HUES64 (cell line): Measurements from ENCODE around the gene PSMB11. TPM values are rescaled to one million over a fixed set of nuclear protein-coding genes. Genes with fewer than 3 reads are reported as not detected.

Experiments
- H3K27ac ChIP-seq: 2 replicates; pipeline ENCODE4 v1.7.0; 2013; ENCODE audit warnings: low read depth, low read length, inconsistent platforms
- H3K27me3 ChIP-seq: 2 replicates; pipeline ENCODE4 v1.6.1; 2013; ENCODE audit warnings: mild to moderate bottlenecking, low read length; ENCODE audit not compliant: insufficient read depth
- H3K36me3 ChIP-seq: 2 replicates; pipeline ENCODE4 v1.6.1; 2013; ENCODE audit warnings: mild to moderate bottlenecking, low read length; ENCODE audit not compliant: insufficient read depth
- H3K4me1 ChIP-seq: 2 replicates; pipeline ENCODE4 v1.6.1; 2013; ENCODE audit warnings: mild to moderate bottlenecking, low read length, moderate library complexity; ENCODE audit not compliant: insufficient read depth
- H3K4me3 ChIP-seq: 2 replicates; pipeline ENCODE4 v1.5.1; 2013; ENCODE audit warnings: mild to moderate bottlenecking, low read length, moderate library complexity
- H3K9ac ChIP-seq: 2 replicates; pipeline ENCODE4 v1.6.1; 2013; ENCODE audit warnings: mild to moderate bottlenecking, low read depth, low read length
- H3K9me3 ChIP-seq: 2 replicates; pipeline ENCODE4 v1.6.1; 2013; ENCODE audit warnings: low read depth, low read length; ENCODE audit not compliant: insufficient read depth
- WGBS: fragments of 150-250, 120-280 bp; methylation state at CpG from one replicate; pipeline ENCODE4 v1.1.7; 2013; ENCODE audit warnings: missing lambda C conversion rate; 5-methylcytosine and 5-hydroxymethylcytosine counted together
- polyA plus RNA-seq, 2 experiments: library from polyadenylated mRNA; stranded (reverse); fragments of 50-300 nt; gene quantifications; one replicate each; pipeline ENCODE4 v1.2.3, GENCODE V29; 2013

Gene PSMB11, protein sequence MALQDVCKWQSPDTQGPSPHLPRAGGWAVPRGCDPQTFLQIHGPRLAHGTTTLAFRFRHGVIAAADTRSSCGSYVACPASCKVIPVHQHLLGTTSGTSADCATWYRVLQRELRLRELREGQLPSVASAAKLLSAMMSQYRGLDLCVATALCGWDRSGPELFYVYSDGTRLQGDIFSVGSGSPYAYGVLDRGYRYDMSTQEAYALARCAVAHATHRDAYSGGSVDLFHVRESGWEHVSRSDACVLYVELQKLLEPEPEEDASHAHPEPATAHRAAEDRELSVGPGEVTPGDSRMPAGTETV
- not detected for polyA plus RNA-seq (2013, experiment 1 of 2)
- not detected for polyA plus RNA-seq (2013, experiment 2 of 2)

DNA sequence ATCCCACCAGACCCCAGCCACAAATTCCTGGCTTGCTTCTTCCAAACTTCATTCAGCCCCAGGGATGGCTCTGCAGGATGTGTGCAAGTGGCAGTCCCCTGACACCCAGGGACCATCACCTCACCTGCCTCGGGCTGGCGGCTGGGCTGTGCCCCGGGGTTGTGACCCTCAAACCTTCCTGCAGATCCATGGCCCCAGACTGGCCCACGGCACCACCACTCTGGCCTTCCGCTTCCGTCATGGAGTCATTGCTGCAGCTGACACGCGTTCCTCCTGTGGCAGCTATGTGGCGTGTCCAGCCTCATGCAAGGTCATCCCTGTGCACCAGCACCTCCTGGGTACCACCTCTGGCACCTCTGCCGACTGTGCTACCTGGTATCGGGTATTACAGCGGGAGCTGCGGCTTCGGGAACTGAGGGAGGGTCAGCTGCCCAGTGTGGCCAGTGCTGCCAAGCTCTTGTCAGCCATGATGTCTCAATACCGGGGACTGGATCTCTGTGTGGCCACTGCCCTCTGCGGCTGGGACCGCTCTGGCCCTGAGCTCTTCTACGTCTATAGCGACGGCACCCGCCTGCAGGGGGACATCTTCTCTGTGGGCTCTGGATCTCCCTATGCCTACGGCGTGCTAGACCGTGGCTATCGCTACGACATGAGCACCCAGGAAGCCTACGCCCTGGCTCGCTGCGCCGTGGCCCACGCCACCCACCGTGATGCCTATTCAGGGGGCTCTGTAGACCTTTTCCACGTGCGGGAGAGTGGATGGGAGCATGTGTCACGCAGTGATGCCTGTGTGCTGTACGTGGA is at the start of gene PSMB11:
Gene PSMB11, plus strand, starts transcription at position 51 of the 804 bp plus-strand sequence. Its CDS starts 14 bp downstream, at position 65.
- Histone ChIP-seq H3K9me3 (no peaks in the 10 kb centered on the region), H3K4me3 (no peak within 1 kb of the TSS), H3K36me3 (no peaks in the 10 kb centered on the region), H3K9ac (no peak within 1 kb of the TSS), H3K27me3 (no peaks in the 10 kb centered on the region), H3K4me1 (no peaks in the 10 kb centered on the region), H3K27ac (no peak within 1 kb of the TSS)
- WGBS: 94% methylated on average over 36 of the region's 36 CpGs

- no peaks in the 10 kb centered on the region for H3K27me3 ChIP-seq
- H3K36me3 ChIP-seq: no peaks in the 10 kb centered on the region
These were observed 48.5 kb upstream of the PSMB11 start for GRCh38 chr14:22993517-22993916.

DNA sequence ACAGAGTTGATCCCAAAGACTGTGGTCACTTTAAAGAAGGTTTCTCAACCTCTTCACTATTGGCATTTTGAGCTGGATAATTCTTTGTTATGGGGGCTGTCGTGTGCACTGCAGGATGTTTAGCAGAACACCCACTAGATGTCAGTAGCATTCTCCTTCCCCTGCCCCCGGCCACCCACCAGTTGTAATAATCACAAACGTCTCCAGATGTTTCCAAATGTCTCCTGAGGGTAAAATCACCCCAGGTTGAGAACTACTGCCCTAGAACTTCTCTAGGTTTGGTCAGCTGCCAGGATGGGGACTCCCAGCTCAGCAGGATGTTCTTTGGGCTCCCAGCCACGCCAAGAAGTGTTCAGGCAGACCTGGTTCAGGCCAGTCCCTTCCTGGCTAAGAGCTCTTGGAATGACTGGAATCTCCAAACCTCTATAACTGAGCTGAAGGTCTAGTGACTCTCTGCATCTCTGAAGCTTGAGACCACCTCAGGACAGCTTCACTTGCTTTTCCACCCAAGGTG is 47.2 kb upstream of the PSMB11 start:
- H3K27ac ChIP-seq: no peak overlapping the region
- no peak overlapping the region for H3K9ac ChIP-seq
- 20% methylated on average over 4 of the region's 4 CpGs for WGBS
- no peaks in the 10 kb centered on the region for H3K9me3 ChIP-seq
- H3K4me3 ChIP-seq: no peak overlapping the region
- H3K27me3 ChIP-seq: no peaks in the 10 kb centered on the region
- no peaks in the 10 kb centered on the region; the same call in 1 of the 2 replicates for H3K36me3 ChIP-seq
- H3K4me1 ChIP-seq: peaks cover 5% of the 10 kb centered on the region

More at GRCh38 chr14:22993517-22993916, 48.5 kb upstream of the PSMB11 start:
- no peaks in the 10 kb centered on the region for H3K9me3 ChIP-seq
- H3K4me1 ChIP-seq: peaks cover 5% of the 10 kb centered on the region
- H3K9ac ChIP-seq: no peak overlapping the region
- no peak overlapping the region for H3K27ac ChIP-seq
- no peak overlapping the region for H3K4me3 ChIP-seq

GRCh38 chr14:22995889-22996625 is 46.0 kb upstream of the PSMB11 start:
- Histone ChIP-seq H3K36me3 (no peaks in the 10 kb centered on the region; the same call in 1 of the 2 replicates), H3K4me1 (peaks cover 5% of the 10 kb centered on the region), H3K4me3 (no peak overlapping the region), H3K27me3 (no peaks in the 10 kb centered on the region), H3K27ac (no peak overlapping the region), H3K9ac (no peak overlapping the region), H3K9me3 (no peaks in the 10 kb centered on the region)
- 92% methylated on average over 9 of the region's 9 CpGs for WGBS

DNA sequence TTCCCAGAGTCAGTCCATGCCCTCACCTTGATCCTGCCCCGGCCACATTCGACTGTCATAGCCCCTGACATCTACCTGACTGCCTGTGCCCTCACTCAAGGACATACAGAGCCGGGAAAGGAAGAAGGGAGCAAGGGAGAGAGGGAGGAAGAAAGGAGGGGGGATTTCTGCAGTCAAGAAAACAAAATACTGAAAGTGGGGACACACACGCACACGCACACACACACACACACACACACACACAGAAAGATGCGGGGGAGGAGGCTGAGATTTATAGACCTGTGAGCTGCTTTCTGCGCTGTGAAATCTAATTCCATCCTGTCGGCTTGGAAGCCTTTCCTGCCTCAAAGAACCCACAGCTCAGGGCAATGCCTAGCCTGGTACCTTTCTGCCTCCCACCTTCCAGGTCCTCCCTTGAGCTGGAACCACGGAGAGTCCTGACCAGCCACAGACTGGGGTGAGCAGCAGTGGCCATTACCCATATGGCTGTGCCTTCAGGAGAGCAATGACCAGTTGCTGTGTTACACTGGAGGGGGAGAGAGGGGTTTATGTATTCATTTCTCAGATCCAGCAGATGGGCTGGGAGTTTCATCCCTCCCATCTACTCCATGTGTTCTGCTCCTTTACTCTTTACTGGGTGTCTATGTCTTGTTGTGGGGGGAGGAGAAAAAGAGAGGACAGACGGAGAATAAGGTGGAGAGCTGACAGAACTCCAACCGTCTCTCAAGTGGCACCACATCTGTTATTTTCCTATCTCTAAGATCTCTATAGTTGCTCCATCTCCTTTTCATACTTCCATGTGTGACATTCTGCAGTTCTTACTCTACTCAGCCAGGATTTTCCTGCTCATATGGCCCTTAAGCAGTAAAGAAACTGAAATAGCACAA is 45.0 kb upstream of the PSMB11 start:
- WGBS: 84% methylated on average over 11 of the region's 11 CpGs
- H3K4me1 ChIP-seq: peaks cover 5% of the 10 kb centered on the region
- no peak overlapping the region for H3K9ac ChIP-seq
- H3K36me3 ChIP-seq: no peaks in the 10 kb centered on the region; the same call in 1 of the 2 replicates
- H3K9me3 ChIP-seq: no peaks in the 10 kb centered on the region
- no peak overlapping the region for H3K27ac ChIP-seq
- no peaks in the 10 kb centered on the region for H3K27me3 ChIP-seq
- no peak overlapping the region for H3K4me3 ChIP-seq

DNA sequence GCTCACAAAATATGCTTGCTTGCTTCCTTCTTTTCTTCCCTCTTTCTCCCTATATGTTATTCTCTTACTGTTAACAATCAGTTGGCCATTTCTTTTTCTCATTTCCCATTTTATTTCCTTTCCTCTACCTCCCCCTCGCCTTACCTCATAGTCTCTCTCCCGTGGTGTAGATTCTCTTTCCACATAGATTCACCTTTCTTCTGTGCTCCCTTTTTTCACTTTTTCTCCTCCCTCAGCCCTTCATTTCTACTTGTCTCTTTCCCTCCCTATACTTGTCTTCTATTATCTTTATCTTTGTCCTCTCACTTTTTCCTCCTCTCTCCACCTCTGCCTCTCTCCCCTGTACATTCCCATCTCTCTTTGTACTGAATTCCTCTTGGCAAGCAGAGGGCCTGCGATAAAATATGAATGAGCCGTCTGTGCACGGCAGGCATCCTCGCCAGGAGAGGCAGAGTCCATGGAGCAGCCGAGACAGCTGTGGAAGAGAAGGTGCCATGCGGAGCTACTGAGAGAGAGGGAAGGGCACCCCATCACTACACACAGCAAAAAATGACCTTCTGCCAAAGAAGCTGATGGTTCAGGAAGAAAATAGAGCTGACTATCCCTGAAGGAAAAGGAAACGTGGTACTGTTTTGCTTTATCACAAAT is 44.2 kb upstream of the PSMB11 start:
- WGBS: 86% methylated on average over 8 of the region's 9 CpGs

DNA sequence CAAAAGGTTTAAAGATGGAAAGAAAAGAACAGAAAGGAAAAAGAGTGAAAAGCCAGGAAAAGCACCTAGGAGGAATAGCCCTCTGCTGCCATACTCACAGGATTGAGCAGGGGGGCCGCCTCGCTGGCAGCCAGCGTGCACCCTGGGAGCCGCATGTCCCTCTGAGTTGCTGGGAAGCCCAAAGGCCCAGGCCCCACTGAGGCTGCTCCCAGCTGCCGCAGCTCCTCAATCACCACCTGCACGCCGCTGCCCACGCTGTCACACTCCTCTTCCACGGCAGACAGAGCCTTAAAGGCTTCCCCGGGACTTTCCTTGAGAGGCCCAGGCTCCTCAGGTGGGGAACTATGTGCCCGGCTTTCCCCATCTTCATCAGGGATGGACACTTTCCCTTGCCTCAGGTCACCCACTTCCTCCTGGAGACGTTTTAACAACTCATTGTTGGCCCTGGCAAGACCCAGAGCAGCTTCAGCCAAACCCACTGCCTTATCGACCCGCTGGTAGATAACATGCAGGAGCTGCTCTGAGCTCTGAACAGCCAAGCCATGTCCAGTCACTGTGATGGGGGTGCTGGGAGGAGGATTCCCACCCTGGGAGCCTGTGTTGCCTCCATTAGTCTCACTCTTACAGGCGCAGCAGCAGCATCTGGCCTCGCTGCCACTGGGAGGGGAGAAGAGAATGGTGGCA is 43.5 kb upstream of the PSMB11 start:
- Histone ChIP-seq H3K27ac (no peak overlapping the region), H3K4me1 (peaks cover 5% of the 10 kb centered on the region), H3K4me3 (no peak overlapping the region), H3K9me3 (no peaks in the 10 kb centered on the region), H3K27me3 (no peaks in the 10 kb centered on the region), H3K9ac (no peak overlapping the region), H3K36me3 (no peaks in the 10 kb centered on the region; the same call in 1 of the 2 replicates)
- WGBS: 92% methylated on average over 16 of the region's 16 CpGs

More for the DNA sequence above, 44.2 kb upstream of the PSMB11 start:
- H3K9ac ChIP-seq: no peak overlapping the region
- no peak overlapping the region for H3K27ac ChIP-seq
- H3K36me3 ChIP-seq: no peaks in the 10 kb centered on the region; the same call in 1 of the 2 replicates
- H3K4me1 ChIP-seq: peaks cover 5% of the 10 kb centered on the region
- H3K4me3 ChIP-seq: no peak overlapping the region
- H3K27me3 ChIP-seq: no peaks in the 10 kb centered on the region
- H3K9me3 ChIP-seq: no peaks in the 10 kb centered on the region

- no peaks in the 10 kb centered on the region; the same call in 1 of the 2 replicates for H3K4me1 ChIP-seq
- no peak overlapping the region for H3K4me3 ChIP-seq
- H3K9ac ChIP-seq: no peak overlapping the region
- H3K27me3 ChIP-seq: no peaks in the 10 kb centered on the region
- no peak overlapping the region for H3K27ac ChIP-seq
- no peaks in the 10 kb centered on the region for H3K9me3 ChIP-seq
- 91% methylated on average over 2 of the region's 2 CpGs for WGBS
- no peaks in the 10 kb centered on the region; the same call in 1 of the 2 replicates for H3K36me3 ChIP-seq
These were observed 41.2 kb upstream of the PSMB11 start for GRCh38 chr14:23000860-23001259.

- Histone ChIP-seq H3K9me3 (no peaks in the 10 kb centered on the region), H3K4me3 (no peak overlapping the region), H3K36me3 (no peaks in the 10 kb centered on the region; the same call in 1 of the 2 replicates), H3K9ac (no peak overlapping the region), H3K27me3 (no peaks in the 10 kb centered on the region), H3K4me1 (peaks cover 9% of the 10 kb centered on the region), H3K27ac (no peak overlapping the region)
- 98% methylated on average over 2 of the region's 3 CpGs for WGBS
These were observed 39.4 kb upstream of the PSMB11 start for GRCh38 chr14:23002592-23002991.
